Measurements from ENCODE around the gene IMPACT. TPM values are rescaled to one million over a fixed set of nuclear protein-coding genes. Genes with fewer than 3 reads are reported as not detected.

IMPACT gene
- total RNA-seq, 1 experiment from 2014 or later = 88.3 TPM

GRCh38 chr18:24460388-24460787, 33.9 kb downstream of the IMPACT start, which contains the start of gene HRH4:
Gene HRH4, plus strand, starts transcription at chr18:24460637. Its CDS starts 92 bp downstream, at chr18:24460729.
- no peak within 1 kb of the TSS for H3K4me3 Mint-ChIP-seq (ENCODE audit: unreplicated experiment)
- TF ChIP-seq CTCF (IDR thresholded peaks at IDR 0.05; ENCODE audit: unreplicated experiment) = no peak
- intact Hi-C loops (cut with micrococcal nuclease) = no loop called here
- BruUV-seq (replicated peaks) = no TSS peak
- no peaks in the 10 kb centered on the region for H3K9me3 Mint-ChIP-seq (ENCODE audit: unreplicated experiment)
- H3K4me1 Mint-ChIP-seq (ENCODE audit: insufficient read depth, unreplicated experiment) = no peaks in the 10 kb centered on the region
- H3K27ac Mint-ChIP-seq (ENCODE audit: low read depth, unreplicated experiment) = no peak within 1 kb of the TSS
- peaks cover 1% of the 10 kb centered on the region for H3K36me3 Mint-ChIP-seq (ENCODE audit: insufficient read depth, unreplicated experiment)
- ChIA-PET CTCF (interaction anchor here (0.9 to 3.0 kb wide), 4 partner anchors 15 to 133 kb away, joined by 4 to 18 read pairs (median 4); no protein-coding TSS in a partner anchor), POLR2A (interaction anchor here (0.6 kb wide), 2 partner anchors 14 to 1560 kb away, joined by 3 to 4 read pairs; no protein-coding TSS in a partner anchor)
- no peak for DNase-seq (ENCODE audit: unreplicated experiment)
- no peaks in the 10 kb centered on the region for H3K27me3 Mint-ChIP-seq (ENCODE audit: insufficient read depth, unreplicated experiment)

GRCh38 chr18:24461996-24462395, 35.5 kb downstream of the IMPACT start:
- BruUV-seq (replicated peaks) = no TSS peak

DNA sequence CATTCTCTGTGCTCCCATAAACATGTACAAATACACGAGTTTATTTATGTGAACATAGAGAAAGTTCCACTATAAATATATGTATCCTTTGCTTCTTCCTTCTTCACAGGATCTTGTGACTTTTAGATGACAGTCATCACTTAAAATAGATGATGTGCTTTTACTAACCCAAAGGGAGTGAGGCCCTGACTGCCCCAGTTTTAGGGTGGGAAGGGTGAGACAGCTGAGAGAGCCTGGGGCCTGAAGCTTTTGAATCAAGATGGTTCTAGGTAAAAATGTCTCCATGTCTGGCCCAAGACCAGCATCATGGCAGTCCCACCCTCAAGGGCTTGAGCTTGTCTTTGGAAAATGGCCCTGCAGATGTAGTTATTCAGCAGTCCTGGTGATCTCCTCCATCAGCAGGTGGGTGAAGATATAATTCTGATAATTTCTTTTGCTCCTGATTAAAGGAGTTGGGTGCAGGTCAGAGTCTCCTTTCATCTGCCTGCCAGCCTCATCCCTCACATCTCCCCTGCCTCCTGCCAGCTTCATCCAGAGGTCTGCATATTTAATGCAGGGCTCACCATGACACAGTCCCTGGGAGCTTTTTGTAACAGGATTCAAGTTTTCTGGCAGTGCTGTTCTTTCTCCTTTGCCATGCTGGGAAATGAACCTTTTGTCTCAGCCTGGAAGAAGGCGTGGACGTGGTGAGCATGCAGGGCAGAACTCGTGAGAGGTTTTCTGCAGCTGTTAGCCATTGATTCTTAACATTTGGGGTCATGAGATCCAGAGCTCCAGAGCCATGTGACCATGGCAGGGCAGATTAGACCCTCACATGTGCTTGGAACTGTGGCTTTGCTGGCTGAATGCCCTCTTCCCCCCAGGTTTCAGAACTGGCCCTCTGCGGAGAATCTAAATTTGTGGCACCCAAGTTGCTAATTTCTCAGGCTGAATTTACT, 36.6 kb downstream of the IMPACT start:
- no peaks in the 10 kb centered on the region for H3K9me3 Mint-ChIP-seq (ENCODE audit: unreplicated experiment)
- DNase-seq (ENCODE audit: unreplicated experiment) = no peak
- H3K4me1 Mint-ChIP-seq (ENCODE audit: insufficient read depth, unreplicated experiment) = no peaks in the 10 kb centered on the region
- no peak overlapping the region for H3K27ac Mint-ChIP-seq (ENCODE audit: low read depth, unreplicated experiment)
- no peak overlapping the region for H3K4me3 Mint-ChIP-seq (ENCODE audit: unreplicated experiment)
- H3K27me3 Mint-ChIP-seq (ENCODE audit: insufficient read depth, unreplicated experiment) = no peaks in the 10 kb centered on the region
- BruUV-seq (replicated peaks) = no TSS peak
- POLR2A ChIA-PET = no interaction called here
- intact Hi-C loops (cut with micrococcal nuclease) = no loop called here
- CTCF ChIA-PET = interaction anchor here (0.6 to 3.0 kb wide), 8 partner anchors 10 to 109 kb away, joined by 3 to 18 read pairs (median 3); no protein-coding TSS in a partner anchor
- no peaks in the 10 kb centered on the region for H3K36me3 Mint-ChIP-seq (ENCODE audit: insufficient read depth, unreplicated experiment)
- TF ChIP-seq CTCF (IDR thresholded peaks at IDR 0.05; ENCODE audit: unreplicated experiment) = no peak

More at GRCh38 chr18:24461996-24462395, 35.5 kb downstream of the IMPACT start:
- CTCF ChIA-PET = interaction anchor here (0.6 to 3.0 kb wide), 7 partner anchors 9 to 338 kb away, joined by 3 to 18 read pairs (median 4); no protein-coding TSS in a partner anchor
- no peaks in the 10 kb centered on the region for H3K9me3 Mint-ChIP-seq (ENCODE audit: unreplicated experiment)
- no peaks in the 10 kb centered on the region for H3K27me3 Mint-ChIP-seq (ENCODE audit: insufficient read depth, unreplicated experiment)
- POLR2A ChIA-PET = no interaction called here
- peak overlapping the region; percentile 32 for H3K27ac Mint-ChIP-seq (ENCODE audit: low read depth, unreplicated experiment)
- intact Hi-C loops (cut with micrococcal nuclease) = no loop called here
- no peak overlapping the region for H3K4me3 Mint-ChIP-seq (ENCODE audit: unreplicated experiment)
- no peak for TF ChIP-seq CTCF (IDR thresholded peaks at IDR 0.05; ENCODE audit: unreplicated experiment)
- no peaks in the 10 kb centered on the region for H3K4me1 Mint-ChIP-seq (ENCODE audit: insufficient read depth, unreplicated experiment)
- H3K36me3 Mint-ChIP-seq (ENCODE audit: insufficient read depth, unreplicated experiment) = no peaks in the 10 kb centered on the region
- no peak for DNase-seq (ENCODE audit: unreplicated experiment)

- Mint-ChIP-seq H3K27ac (ENCODE audit: low read depth, unreplicated experiment) (peak overlapping the region; percentile 52), H3K4me3 (ENCODE audit: unreplicated experiment) (no peak overlapping the region), H3K4me1 (ENCODE audit: insufficient read depth, unreplicated experiment) (no peaks in the 10 kb centered on the region), H3K36me3 (ENCODE audit: insufficient read depth, unreplicated experiment) (no peaks in the 10 kb centered on the region), H3K27me3 (ENCODE audit: insufficient read depth, unreplicated experiment) (no peaks in the 10 kb centered on the region), H3K9me3 (ENCODE audit: unreplicated experiment) (no peaks in the 10 kb centered on the region)
- no peak for TF ChIP-seq CTCF (IDR thresholded peaks at IDR 0.05; ENCODE audit: unreplicated experiment)
- DNase-seq (ENCODE audit: unreplicated experiment) = no peak
- ChIA-PET POLR2A (no interaction called here), CTCF (interaction anchor here (0.5 to 1.9 kb wide), 2 partner anchors 24 to 1266 kb away, joined by 4 to 8 read pairs; no protein-coding TSS in a partner anchor)
- no TSS peak for BruUV-seq (replicated peaks)
- intact Hi-C loops (cut with micrococcal nuclease) = no loop called here
These were observed 39.0 kb downstream of the IMPACT start for GRCh38 chr18:24465486-24465885.
